Raji (cell line): ENCODE data around the gene SELENON.

Source experiments
- POLR2A ChIP-seq: IDR thresholded peaks from 2 replicates; pipeline ENCODE4 v1.6.1; 2011; ENCODE audit warnings: low read depth, low read length, control low read depth; ENCODE audit not compliant: insufficient read depth

SELENON gene

GRCh38 chr1:25854554-25854953 is 54.6 kb downstream of the SELENON start:
- no peak for TF ChIP-seq POLR2A

GRCh38 chr1:25856856-25857255 is 56.9 kb downstream of the SELENON start:
- no peak for TF ChIP-seq POLR2A

- TF ChIP-seq POLR2A: no peak
Measured at GRCh38 chr1:25858494-25858893, 58.5 kb downstream of the SELENON start.

- peak; percentile 96 for TF ChIP-seq POLR2A
Measured at GRCh38 chr1:25858906-25859789, 59.2 kb downstream of the SELENON start, which contains the start of gene AUNIP. TSS of gene AUNIP (minus strand) at chr1:25859457. CDS start at chr1:25859357, 100 bp downstream.

GRCh38 chr1:25861316-25862286 is 61.6 kb downstream of the SELENON start:
- TF ChIP-seq POLR2A: no peak

- no peak for TF ChIP-seq POLR2A
Measured at GRCh38 chr1:25862785-25863485, 62.9 kb downstream of the SELENON start.

GRCh38 chr1:25863486-25864262 is 63.7 kb downstream of the SELENON start:
- no peak for TF ChIP-seq POLR2A

GRCh38 chr1:25864434-25864833 is 64.4 kb downstream of the SELENON start:
- no peak for TF ChIP-seq POLR2A

GRCh38 chr1:25866288-25866687 is 66.3 kb downstream of the SELENON start:
- no peak for TF ChIP-seq POLR2A

GRCh38 chr1:25867210-25867991 is 67.4 kb downstream of the SELENON start:
- TF ChIP-seq POLR2A: no peak
